Stimulated activated CD8-positive, alpha-beta memory T cell treated with anti-CD3 and anti-CD28 coated beads, Interleukin-15, amount 100 ng/mL, for 1 hour (primary cell): ENCODE results near the gene VTI1A.

Experiments
- DNase-seq: peaks from one replicate; pipeline ENCODE4 v3.0.0-alpha.2; 2020; ENCODE audit warnings: low read depth

Gene VTI1A

GRCh38 chr10:112546474-112546873 is 99.5 kb downstream of the VTI1A start:
- DNase-seq, result no peak

- no peak for DNase-seq
Measured at GRCh38 chr10:112548535-112549276, 101.7 kb downstream of the VTI1A start.

GRCh38 chr10:112552593-112553110 is 105.6 kb downstream of the VTI1A start:
- no peak for DNase-seq

- no peak for DNase-seq
Measured at GRCh38 chr10:112553315-112553714, 106.3 kb downstream of the VTI1A start.

GRCh38 chr10:112554263-112554662 is 107.2 kb downstream of the VTI1A start:
- DNase-seq, result no peak

GRCh38 chr10:112557197-112557596 is 110.2 kb downstream of the VTI1A start:
- no peak for DNase-seq

- DNase-seq, result no peak
Measured at GRCh38 chr10:112558476-112559142, 111.6 kb downstream of the VTI1A start.

- no peak for DNase-seq
Measured at GRCh38 chr10:112559349-112559748, 112.3 kb downstream of the VTI1A start.

- DNase-seq, result no peak
Measured at GRCh38 chr10:112562122-112562521, 115.1 kb downstream of the VTI1A start.

- DNase-seq, result no peak
Measured at GRCh38 chr10:112562809-112563663, 116.0 kb downstream of the VTI1A start.

GRCh38 chr10:112564337-112564736 is 117.3 kb downstream of the VTI1A start:
- no peak for DNase-seq

GRCh38 chr10:112565434-112566053 is 118.5 kb downstream of the VTI1A start:
- no peak for DNase-seq

GRCh38 chr10:112570585-112570984 is 123.6 kb downstream of the VTI1A start:
- no peak for DNase-seq

- DNase-seq, result no peak
Measured at GRCh38 chr10:112579578-112579977, 132.6 kb downstream of the VTI1A start.

- no peak for DNase-seq
Measured at GRCh38 chr10:112580267-112580666, 133.3 kb downstream of the VTI1A start.

- no peak for DNase-seq
Measured at GRCh38 chr10:112581921-112582320, 134.9 kb downstream of the VTI1A start.

- DNase-seq, result no peak
Measured at GRCh38 chr10:112583236-112583939, 136.4 kb downstream of the VTI1A start.

GRCh38 chr10:112584276-112584675 is 137.3 kb downstream of the VTI1A start:
- no peak for DNase-seq

- DNase-seq, result no peak
Measured at GRCh38 chr10:112585126-112585525, 138.1 kb downstream of the VTI1A start.

GRCh38 chr10:112585960-112586359 is 138.9 kb downstream of the VTI1A start:
- no peak for DNase-seq

- no peak for DNase-seq
Measured at GRCh38 chr10:112587729-112588128, 140.7 kb downstream of the VTI1A start.
